ENCODE data around the gene TTC31. TPM values are rescaled to one million over a fixed set of nuclear protein-coding genes. Genes with fewer than 3 reads are reported as not detected.

Gene TTC31
- total RNA-seq, 1 experiment from 2014 or later: 38.3 TPM

DNA sequence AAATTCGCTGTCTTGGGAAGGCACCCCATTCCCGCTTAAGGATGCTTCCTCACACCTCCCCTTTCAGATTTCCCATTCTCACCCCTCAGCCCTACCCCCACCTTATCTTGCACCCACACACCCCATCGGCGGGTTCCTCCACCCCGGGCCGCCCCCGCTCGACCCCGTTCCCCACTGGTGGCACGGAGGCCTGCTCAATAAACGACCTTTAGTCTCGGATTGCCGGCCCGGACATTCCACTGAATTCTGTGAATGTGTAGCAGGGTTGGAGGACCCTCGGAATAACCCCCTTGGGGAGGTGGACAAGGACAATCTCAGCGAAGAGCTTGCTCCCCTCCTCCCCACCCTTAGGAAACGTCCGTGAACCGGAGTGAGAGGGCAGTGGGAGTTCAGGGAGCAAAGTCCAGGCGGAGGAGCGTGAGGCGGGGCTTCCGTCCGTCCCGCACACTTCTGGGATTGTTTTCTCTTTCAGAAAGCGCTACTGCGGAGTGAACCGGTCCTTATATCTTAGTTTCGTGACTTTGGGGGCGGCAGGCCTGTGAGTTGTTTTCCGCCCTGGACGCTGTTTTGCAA lies 19.4 kb downstream of the TTC31 start:
- ChIA-PET CTCF (interaction anchor here (6.0 kb wide), 1 partner anchor 19 kb away, joined by 43 read pairs; the partner anchor contains the start of genes CCDC142 and TTC31), POLR2A (interaction anchor here (0.7 kb wide), 1 partner anchor 27 kb away, joined by 3 read pairs; no protein-coding TSS in a partner anchor)
- Mint-ChIP-seq H3K9me3 (no peaks in the 10 kb centered on the region), H3K36me3 (peaks cover 22% of the 10 kb centered on the region), H3K27me3 (ENCODE audit: low read depth) (peaks cover 93% of the 10 kb centered on the region), H3K4me3 (peak overlapping the region; percentile 81), H3K4me1 (peaks cover 61% of the 10 kb centered on the region), H3K27ac (no peak overlapping the region)
- DNase-seq (ENCODE audit: low spot score) (no peak), ATAC-seq (no peak)
- TF ChIP-seq, protein P1, sequence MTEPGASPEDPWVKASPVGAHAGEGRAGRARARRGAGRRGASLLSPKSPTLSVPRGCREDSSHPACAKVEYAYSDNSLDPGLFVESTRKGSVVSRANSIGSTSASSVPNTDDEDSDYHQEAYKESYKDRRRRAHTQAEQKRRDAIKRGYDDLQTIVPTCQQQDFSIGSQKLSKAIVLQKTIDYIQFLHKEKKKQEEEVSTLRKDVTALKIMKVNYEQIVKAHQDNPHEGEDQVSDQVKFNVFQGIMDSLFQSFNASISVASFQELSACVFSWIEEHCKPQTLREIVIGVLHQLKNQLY (CRISPR knock-in tag; IDR thresholded peaks at IDR 0.05): no peak
- TF ChIP-seq GABPB1 (CRISPR knock-in tag; IDR thresholded peaks at IDR 0.05): peak; percentile 27; the same call in 1 of the 2 replicates
- TF ChIP-seq TEAD1 (CRISPR knock-in tag; IDR thresholded peaks at IDR 0.05): no peak; the same call in 1 of the 2 replicates

- ChIA-PET POLR2A (interaction anchor here (0.7 to 1.8 kb wide), 5 partner anchors 20 to 63 kb away, joined by 3 to 13 read pairs (median 4); partner anchors contain the start of genes CCDC142, TTC31 and WBP1), CTCF (interaction anchor here (1.0 to 6.0 kb wide), 6 partner anchors 14 to 84 kb away, joined by 3 to 43 read pairs (median 4); partner anchors contain the start of genes CCDC142 and TTC31)
- H3K36me3 Mint-ChIP-seq: peaks cover 22% of the 10 kb centered on the region
- no peaks in the 10 kb centered on the region for H3K9me3 Mint-ChIP-seq
- DNase-seq (ENCODE audit: low spot score) (peak; percentile 63), ATAC-seq (peak; percentile 4)
- H3K4me1 Mint-ChIP-seq: peaks cover 54% of the 10 kb centered on the region
- no peak overlapping the region for H3K27ac Mint-ChIP-seq
- peaks cover 92% of the 10 kb centered on the region for H3K27me3 Mint-ChIP-seq (ENCODE audit: low read depth)
- H3K4me3 Mint-ChIP-seq: peak overlapping the region; percentile 81
- no peak for TF ChIP-seq PRRX2 (CRISPR knock-in tag; IDR thresholded peaks at IDR 0.05)
- TF ChIP-seq ZNF532 (CRISPR knock-in tag; IDR thresholded peaks at IDR 0.05; ENCODE audit: borderline replicate concordance): no peak
- no peak for TF ChIP-seq ARID4B (CRISPR knock-in tag; IDR thresholded peaks at IDR 0.05; ENCODE audit: borderline replicate concordance)
- no peak for TF ChIP-seq ZNF396 (CRISPR knock-in tag; IDR thresholded peaks at IDR 0.05; ENCODE audit: borderline replicate concordance)
- TF ChIP-seq OVOL2 (CRISPR knock-in tag; IDR thresholded peaks at IDR 0.05; ENCODE audit: borderline replicate concordance): no peak
- no peak for TF ChIP-seq SOX15 (CRISPR knock-in tag; IDR thresholded peaks at IDR 0.05)
- TF ChIP-seq ELF4 (CRISPR knock-in tag; IDR thresholded peaks at IDR 0.05; ENCODE audit: low read depth): no peak
- TF ChIP-seq ZMAT4 (CRISPR knock-in tag; IDR thresholded peaks at IDR 0.05): no peak
- no peak for TF ChIP-seq ZNF138 (CRISPR knock-in tag; conservative IDR thresholded peaks at IDR 0.05)
- TF ChIP-seq E2F4 (CRISPR knock-in tag; IDR thresholded peaks at IDR 0.05; ENCODE audit: borderline replicate concordance, low read depth): 0 out of 2 replicates have a peak, but pooled peaks have one; percentile 41
- peak; percentile 49; the same call in 1 of the 2 replicates for TF ChIP-seq ETV6 (CRISPR knock-in tag; IDR thresholded peaks at IDR 0.05)
- TF ChIP-seq ESRRA (CRISPR knock-in tag; IDR thresholded peaks at IDR 0.05; ENCODE audit: borderline replicate concordance): no peak
- no peak for TF ChIP-seq ATF6 (CRISPR knock-in tag; IDR thresholded peaks at IDR 0.05)
- TF ChIP-seq MAX (CRISPR knock-in tag; IDR thresholded peaks at IDR 0.05): peak; percentile 57; the same call in 1 of the 2 replicates
- no peak for TF ChIP-seq ZNF263 (CRISPR knock-in tag; IDR thresholded peaks at IDR 0.05; ENCODE audit: low read depth)
Observed at GRCh38 chr2:74502720-74503505, 20.0 kb downstream of the TTC31 start.
